GM12872 (cell line): ENCODE data around the gene SMG5.

Experiments used
- CTCF ChIP-seq: IDR thresholded peaks from 3 replicates; pipeline ENCODE4 v1.5.1; 2011; ENCODE audit warnings: low read depth, mild to moderate bottlenecking, low read length, moderate library complexity; ENCODE audit not compliant: insufficient read depth

Gene SMG5

GRCh38 chr1:156217871-156218270 lies 64.8 kb downstream of the SMG5 start:
- TF ChIP-seq CTCF: no peak

GRCh38 chr1:156214024-156214748 lies 68.4 kb downstream of the SMG5 start:
- TF ChIP-seq CTCF: no peak

GRCh38 chr1:156213644-156213966 lies 69.0 kb downstream of the SMG5 start:
- TF ChIP-seq CTCF: no peak

- no peak for TF ChIP-seq CTCF
Observed at GRCh38 chr1:156212833-156213643, 69.6 kb downstream of the SMG5 start, which contains the start of gene PMF1. Gene PMF1, plus strand, starts transcription at chr1:156213007. Its CDS starts 9 bp downstream, at chr1:156213016.

- no peak for TF ChIP-seq CTCF
Observed at GRCh38 chr1:156212130-156212529, 70.5 kb downstream of the SMG5 start.

- TF ChIP-seq CTCF: no peak
Observed at GRCh38 chr1:156211243-156211642, 71.4 kb downstream of the SMG5 start.

GRCh38 chr1:156204686-156205085 lies 77.9 kb downstream of the SMG5 start:
- TF ChIP-seq CTCF: no peak
